ENCODE data around the gene ZCRB1. TPM values are rescaled to one million over a fixed set of nuclear protein-coding genes. Genes with fewer than 3 reads are reported as not detected.

The ZCRB1 gene
- total and polyA plus RNA-seq, 2 donors from 2014 or later, result 45.6 to 87.5 TPM

- TF ChIP-seq, protein P1, sequence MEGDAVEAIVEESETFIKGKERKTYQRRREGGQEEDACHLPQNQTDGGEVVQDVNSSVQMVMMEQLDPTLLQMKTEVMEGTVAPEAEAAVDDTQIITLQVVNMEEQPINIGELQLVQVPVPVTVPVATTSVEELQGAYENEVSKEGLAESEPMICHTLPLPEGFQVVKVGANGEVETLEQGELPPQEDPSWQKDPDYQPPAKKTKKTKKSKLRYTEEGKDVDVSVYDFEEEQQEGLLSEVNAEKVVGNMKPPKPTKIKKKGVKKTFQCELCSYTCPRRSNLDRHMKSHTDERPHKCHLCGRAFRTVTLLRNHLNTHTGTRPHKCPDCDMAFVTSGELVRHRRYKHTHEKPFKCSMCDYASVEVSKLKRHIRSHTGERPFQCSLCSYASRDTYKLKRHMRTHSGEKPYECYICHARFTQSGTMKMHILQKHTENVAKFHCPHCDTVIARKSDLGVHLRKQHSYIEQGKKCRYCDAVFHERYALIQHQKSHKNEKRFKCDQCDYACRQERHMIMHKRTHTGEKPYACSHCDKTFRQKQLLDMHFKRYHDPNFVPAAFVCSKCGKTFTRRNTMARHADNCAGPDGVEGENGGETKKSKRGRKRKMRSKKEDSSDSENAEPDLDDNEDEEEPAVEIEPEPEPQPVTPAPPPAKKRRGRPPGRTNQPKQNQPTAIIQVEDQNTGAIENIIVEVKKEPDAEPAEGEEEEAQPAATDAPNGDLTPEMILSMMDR (IDR thresholded peaks at IDR 0.05; ENCODE audit: borderline replicate concordance, extremely low read depth, insufficient read depth), result peak; percentile 81
- Histone ChIP-seq H3K9ac (ENCODE audit: low read length in 3 of 3) (no peak overlapping the region), H3K36me3 (ENCODE audit: control insufficient read depth in 2 of 3, insufficient read depth in 3 of 3, low read length in 3 of 3) (peaks cover 0 to 3% (median 0%) of the 10 kb centered on the region in 3 donors), H3K4me3 (ENCODE audit: low read length in 3 of 3) (no peak overlapping the region), H3K27me3 (ENCODE audit: control insufficient read depth, insufficient read depth, low read length) (no peaks in the 10 kb centered on the region), H3K4me1 (ENCODE audit: control insufficient read depth in 2 of 3, insufficient read depth in 2 of 3, low read depth in 1 of 3, low read length in 3 of 3) (no peaks in the 10 kb centered on the region), H3K27ac (ENCODE audit: low read depth in 2 of 2, low read length in 2 of 2) (no peak overlapping the region), H3K9me3 (ENCODE audit: control insufficient read depth in 2 of 3, insufficient read depth in 1 of 3, low read length in 3 of 3) (no peaks in the 10 kb centered on the region)
- intact Hi-C loops (cut with DNase I), result no loop called here
- DNase-seq (peak in 2 of 5 donors; percentile 44 to 67), FAIRE-seq (no peak)
These were observed 46.4 kb upstream of the ZCRB1 start for GRCh38 chr12:42372154-42372791.

- no peak overlapping the region for H3K27ac ChIP-seq (ENCODE audit: low read depth in 2 of 2, low read length in 2 of 2)
- intact Hi-C loops (cut with DNase I), result no loop called here
- TF ChIP-seq, protein P1 (IDR thresholded peaks at IDR 0.05; ENCODE audit: borderline replicate concordance, extremely low read depth, insufficient read depth), result no peak
- no peaks in the 10 kb centered on the region for H3K27me3 ChIP-seq (ENCODE audit: control insufficient read depth, insufficient read depth, low read length)
- FAIRE-seq, result no peak
- H3K36me3 ChIP-seq (ENCODE audit: control insufficient read depth in 2 of 3, insufficient read depth in 3 of 3, low read length in 3 of 3), result no peaks in the 10 kb centered on the region
- DNase-seq, result no peak
- no peak overlapping the region for H3K9ac ChIP-seq (ENCODE audit: low read length in 3 of 3)
- no peaks in the 10 kb centered on the region for H3K9me3 ChIP-seq (ENCODE audit: control insufficient read depth in 2 of 3, insufficient read depth in 1 of 3, low read length in 3 of 3)
- H3K4me1 ChIP-seq (ENCODE audit: control insufficient read depth in 2 of 3, insufficient read depth in 2 of 3, low read depth in 1 of 3, low read length in 3 of 3), result peaks cover 0 to 3% (median 0%) of the 10 kb centered on the region in 3 donors
- no peak overlapping the region for H3K4me3 ChIP-seq (ENCODE audit: low read length in 3 of 3)
These were observed 44.1 kb upstream of the ZCRB1 start for GRCh38 chr12:42370013-42370412.

DNA sequence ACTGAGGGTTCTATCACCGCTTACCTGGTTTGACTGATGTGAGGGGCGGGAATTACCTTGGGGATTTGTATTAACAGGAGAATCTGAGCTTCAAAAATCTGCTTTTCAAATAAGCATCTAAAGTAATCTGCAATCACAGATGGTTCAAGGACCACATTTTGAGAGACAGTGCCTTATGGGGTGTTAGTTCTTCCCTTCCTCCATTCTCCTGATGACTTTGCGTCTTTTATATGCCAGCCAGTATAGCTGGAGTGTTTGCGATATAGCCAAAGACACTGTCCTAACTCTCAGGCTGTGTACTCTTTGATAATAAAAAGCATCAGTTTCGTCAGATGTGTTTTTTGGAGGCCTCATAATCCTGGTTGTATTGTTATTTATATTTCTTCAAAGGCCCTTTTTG, 39.6 kb upstream of the ZCRB1 start:
- no peak for FAIRE-seq

More for the DNA sequence above, 39.6 kb upstream of the ZCRB1 start:
- Histone ChIP-seq H3K36me3 (ENCODE audit: control insufficient read depth in 2 of 3, insufficient read depth in 3 of 3, low read length in 3 of 3) (peaks cover 0 to 2% (median 0%) of the 10 kb centered on the region in 3 donors), H3K27ac (ENCODE audit: low read depth in 2 of 2, low read length in 2 of 2) (no peak overlapping the region), H3K4me3 (ENCODE audit: low read length in 3 of 3) (no peak overlapping the region), H3K9ac (ENCODE audit: low read length in 3 of 3) (no peak overlapping the region), H3K27me3 (ENCODE audit: control insufficient read depth, insufficient read depth, low read length) (no peaks in the 10 kb centered on the region), H3K9me3 (ENCODE audit: control insufficient read depth in 2 of 3, insufficient read depth in 1 of 3, low read length in 3 of 3) (no peaks in the 10 kb centered on the region), H3K4me1 (ENCODE audit: control insufficient read depth in 2 of 3, insufficient read depth in 2 of 3, low read depth in 1 of 3, low read length in 3 of 3) (peaks cover 0 to 6% (median 0%) of the 10 kb centered on the region in 3 donors)
- TF ChIP-seq, protein P1 (IDR thresholded peaks at IDR 0.05; ENCODE audit: borderline replicate concordance, extremely low read depth, insufficient read depth), result no peak
- intact Hi-C loops (cut with DNase I), result no loop called here
- DNase-seq, result no peak
